ENCODE data around the gene ANAPC2.

DNA sequence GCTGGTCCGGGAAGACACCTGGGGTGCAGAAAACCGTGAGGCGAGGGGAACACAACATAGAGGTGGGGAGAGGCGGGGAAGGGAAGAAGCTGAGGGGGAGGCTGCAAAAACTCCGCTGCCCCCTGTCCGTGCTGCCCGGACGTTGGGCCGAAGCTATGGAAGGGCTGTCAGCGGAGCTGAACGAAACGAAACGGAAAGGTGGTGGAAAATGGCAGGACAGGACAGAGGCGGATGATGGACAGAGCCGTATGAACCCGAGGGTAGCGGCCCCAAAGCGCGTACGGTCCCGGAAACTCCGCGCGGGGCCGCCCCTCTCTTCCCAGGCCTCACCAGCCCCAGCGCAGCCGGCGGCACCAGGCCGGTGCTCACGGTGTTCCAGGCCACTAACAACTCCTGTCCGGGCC, 272 bp downstream of the ANAPC2 start:
- TF ChIP-seq, protein P1, sequence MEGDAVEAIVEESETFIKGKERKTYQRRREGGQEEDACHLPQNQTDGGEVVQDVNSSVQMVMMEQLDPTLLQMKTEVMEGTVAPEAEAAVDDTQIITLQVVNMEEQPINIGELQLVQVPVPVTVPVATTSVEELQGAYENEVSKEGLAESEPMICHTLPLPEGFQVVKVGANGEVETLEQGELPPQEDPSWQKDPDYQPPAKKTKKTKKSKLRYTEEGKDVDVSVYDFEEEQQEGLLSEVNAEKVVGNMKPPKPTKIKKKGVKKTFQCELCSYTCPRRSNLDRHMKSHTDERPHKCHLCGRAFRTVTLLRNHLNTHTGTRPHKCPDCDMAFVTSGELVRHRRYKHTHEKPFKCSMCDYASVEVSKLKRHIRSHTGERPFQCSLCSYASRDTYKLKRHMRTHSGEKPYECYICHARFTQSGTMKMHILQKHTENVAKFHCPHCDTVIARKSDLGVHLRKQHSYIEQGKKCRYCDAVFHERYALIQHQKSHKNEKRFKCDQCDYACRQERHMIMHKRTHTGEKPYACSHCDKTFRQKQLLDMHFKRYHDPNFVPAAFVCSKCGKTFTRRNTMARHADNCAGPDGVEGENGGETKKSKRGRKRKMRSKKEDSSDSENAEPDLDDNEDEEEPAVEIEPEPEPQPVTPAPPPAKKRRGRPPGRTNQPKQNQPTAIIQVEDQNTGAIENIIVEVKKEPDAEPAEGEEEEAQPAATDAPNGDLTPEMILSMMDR (IDR thresholded peaks at IDR 0.05), result no peak
- no peak for TF ChIP-seq POLR2A (IDR thresholded peaks at IDR 0.05)
